ENCODE measurements around the gene SHISAL1. TPM values are rescaled to one million over a fixed set of nuclear protein-coding genes. Genes with fewer than 3 reads are reported as not detected.
"Not testable (repeated sequence)": the region's sequence is repeated elsewhere in the genome, so short reads cannot be mapped to it uniquely, and the experiment has no call there.

SHISAL1 gene
- total RNA-seq, 6 experiments from 2014 or later = 0.05 to 0.31 (median 0.17) TPM

DNA sequence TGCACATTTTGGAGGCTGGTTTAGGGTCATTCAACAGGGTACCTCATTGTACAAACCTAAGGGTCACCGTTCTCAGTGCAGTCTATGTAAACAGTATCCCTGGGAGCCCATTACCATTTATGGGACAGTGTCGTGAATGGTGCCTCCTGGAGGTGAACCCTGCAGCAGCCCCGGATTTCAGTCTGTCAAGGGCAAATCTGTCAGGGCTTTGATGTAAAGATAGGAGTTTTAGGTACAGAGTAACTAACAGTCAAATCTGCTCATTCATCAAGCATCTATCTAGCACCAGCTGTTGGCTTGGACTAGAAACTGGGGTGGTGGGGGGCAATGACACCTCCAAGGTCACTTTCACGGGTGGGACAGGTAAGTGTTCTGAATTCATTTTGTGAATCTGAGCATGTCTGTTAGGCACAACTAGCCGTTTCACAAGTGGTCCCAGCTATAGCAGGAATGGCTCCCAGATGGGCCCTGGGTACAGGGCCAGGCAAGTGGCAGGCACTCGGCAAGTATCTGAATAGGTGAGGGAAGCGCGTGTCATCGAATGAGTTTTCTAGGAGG lies 68.4 kb downstream of the SHISAL1 start:
- H3K4me3 ChIP-seq = no peak overlapping the region
- no peak overlapping the region for H3K27ac ChIP-seq
- ATAC-seq (no peak), DNase-seq (no peak)
- no peak for TF ChIP-seq POLR2A (IDR thresholded peaks at IDR 0.05)
- TF ChIP-seq, protein P1, sequence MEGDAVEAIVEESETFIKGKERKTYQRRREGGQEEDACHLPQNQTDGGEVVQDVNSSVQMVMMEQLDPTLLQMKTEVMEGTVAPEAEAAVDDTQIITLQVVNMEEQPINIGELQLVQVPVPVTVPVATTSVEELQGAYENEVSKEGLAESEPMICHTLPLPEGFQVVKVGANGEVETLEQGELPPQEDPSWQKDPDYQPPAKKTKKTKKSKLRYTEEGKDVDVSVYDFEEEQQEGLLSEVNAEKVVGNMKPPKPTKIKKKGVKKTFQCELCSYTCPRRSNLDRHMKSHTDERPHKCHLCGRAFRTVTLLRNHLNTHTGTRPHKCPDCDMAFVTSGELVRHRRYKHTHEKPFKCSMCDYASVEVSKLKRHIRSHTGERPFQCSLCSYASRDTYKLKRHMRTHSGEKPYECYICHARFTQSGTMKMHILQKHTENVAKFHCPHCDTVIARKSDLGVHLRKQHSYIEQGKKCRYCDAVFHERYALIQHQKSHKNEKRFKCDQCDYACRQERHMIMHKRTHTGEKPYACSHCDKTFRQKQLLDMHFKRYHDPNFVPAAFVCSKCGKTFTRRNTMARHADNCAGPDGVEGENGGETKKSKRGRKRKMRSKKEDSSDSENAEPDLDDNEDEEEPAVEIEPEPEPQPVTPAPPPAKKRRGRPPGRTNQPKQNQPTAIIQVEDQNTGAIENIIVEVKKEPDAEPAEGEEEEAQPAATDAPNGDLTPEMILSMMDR (IDR thresholded peaks at IDR 0.05) = no peak
- intact Hi-C loops (cut with DNase I) = no loop called here
- no peaks in the 10 kb centered on the region for H3K4me1 ChIP-seq
- H3K36me3 ChIP-seq = no peaks in the 10 kb centered on the region
- 78% methylated on average over 3 of the region's 9 CpGs for WGBS (ENCODE audit: insufficient coverage, low coverage, low lambda C conversion rate, missing lambda C conversion rate)
- H3K9me3 ChIP-seq = no peaks in the 10 kb centered on the region
- H3K27me3 ChIP-seq = no peaks in the 10 kb centered on the region

DNA sequence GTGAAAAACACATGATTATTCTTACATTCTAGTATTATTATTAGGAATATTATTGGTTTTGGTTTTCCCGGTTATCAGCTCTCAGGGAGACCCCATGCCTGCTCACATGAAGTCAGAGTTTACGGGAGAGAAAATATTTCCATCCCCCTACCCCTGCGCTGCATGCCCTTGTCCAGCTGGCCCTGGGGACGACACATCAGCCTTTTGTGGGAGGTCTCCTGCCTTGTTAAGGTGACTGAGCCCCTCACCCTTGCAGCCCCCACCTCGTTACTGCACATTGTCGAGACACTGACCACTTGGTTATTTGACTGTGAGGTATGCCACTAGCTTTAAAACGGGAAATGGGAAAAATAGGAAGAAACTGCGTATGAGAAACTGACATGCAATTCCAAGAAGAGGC lies 69.0 kb downstream of the SHISAL1 start:
- no peak for DNase-seq
- intact Hi-C loops (cut with DNase I) = no loop called here
- no peak for ATAC-seq

DNA sequence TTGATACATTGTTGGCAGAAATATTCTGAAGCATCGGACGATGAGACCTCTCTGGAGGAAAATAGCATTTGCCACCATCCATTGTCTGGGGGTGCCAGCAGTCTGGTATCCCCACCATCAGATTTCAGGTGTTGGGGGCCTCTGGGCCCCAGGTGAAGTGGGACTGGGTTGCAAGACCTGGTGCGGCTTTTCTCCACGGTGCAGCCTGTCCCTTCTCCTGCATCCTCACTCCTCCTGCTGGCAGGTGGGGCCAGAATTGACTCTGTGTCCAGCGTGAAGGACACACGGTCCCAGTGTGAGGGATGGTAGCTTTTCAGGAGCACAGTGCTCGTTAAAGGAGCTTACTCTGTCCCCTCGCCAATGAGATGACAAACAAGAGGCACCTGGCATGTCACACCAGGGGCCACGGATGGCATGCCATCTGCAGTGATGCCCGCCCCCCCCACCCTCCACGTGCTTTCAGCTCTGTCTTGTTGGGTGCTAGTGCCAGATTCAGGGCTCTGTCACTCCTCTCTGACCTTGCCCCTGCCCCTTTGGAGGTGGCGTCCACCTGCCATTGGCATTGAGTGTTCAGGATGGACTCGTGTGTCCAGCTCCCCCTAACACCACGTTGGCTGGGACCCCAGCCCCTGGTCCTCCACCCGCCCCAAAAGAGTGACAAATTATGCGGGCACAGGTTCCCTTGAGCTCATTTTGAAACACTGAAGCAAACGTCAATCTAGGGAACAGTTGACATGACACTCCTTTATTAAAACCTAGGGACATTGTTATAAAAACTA lies 69.6 kb downstream of the SHISAL1 start:
- DNase-seq (no peak), ATAC-seq (no peak)
- no peak overlapping the region for H3K4me3 ChIP-seq
- TF ChIP-seq, protein P1 (IDR thresholded peaks at IDR 0.05) = no peak
- TF ChIP-seq POLR2A (IDR thresholded peaks at IDR 0.05) = no peak
- H3K27me3 ChIP-seq = no peaks in the 10 kb centered on the region
- H3K27ac ChIP-seq = no peak overlapping the region
- no peaks in the 10 kb centered on the region for H3K36me3 ChIP-seq
- intact Hi-C loops (cut with DNase I) = no loop called here
- WGBS (ENCODE audit: insufficient coverage, low coverage, low lambda C conversion rate, missing lambda C conversion rate) = 61% methylated on average over 5 of the region's 17 CpGs
- peaks cover 0 to 2% (median 0%) of the 10 kb centered on the region in 4 donors for H3K9me3 ChIP-seq
- no peaks in the 10 kb centered on the region for H3K4me1 ChIP-seq

More for the DNA sequence above, 69.0 kb downstream of the SHISAL1 start:
- H3K4me3 ChIP-seq = no peak overlapping the region
- H3K9me3 ChIP-seq = no peaks in the 10 kb centered on the region
- no peaks in the 10 kb centered on the region for H3K36me3 ChIP-seq
- no peak for TF ChIP-seq POLR2A (IDR thresholded peaks at IDR 0.05)
- TF ChIP-seq, protein P1 (IDR thresholded peaks at IDR 0.05) = no peak
- 58% methylated on average over 7 of the region's 8 CpGs for WGBS (ENCODE audit: insufficient coverage, low coverage, low lambda C conversion rate, missing lambda C conversion rate)
- no peak overlapping the region for H3K27ac ChIP-seq
- no peaks in the 10 kb centered on the region for H3K4me1 ChIP-seq
- no peaks in the 10 kb centered on the region for H3K27me3 ChIP-seq

DNA sequence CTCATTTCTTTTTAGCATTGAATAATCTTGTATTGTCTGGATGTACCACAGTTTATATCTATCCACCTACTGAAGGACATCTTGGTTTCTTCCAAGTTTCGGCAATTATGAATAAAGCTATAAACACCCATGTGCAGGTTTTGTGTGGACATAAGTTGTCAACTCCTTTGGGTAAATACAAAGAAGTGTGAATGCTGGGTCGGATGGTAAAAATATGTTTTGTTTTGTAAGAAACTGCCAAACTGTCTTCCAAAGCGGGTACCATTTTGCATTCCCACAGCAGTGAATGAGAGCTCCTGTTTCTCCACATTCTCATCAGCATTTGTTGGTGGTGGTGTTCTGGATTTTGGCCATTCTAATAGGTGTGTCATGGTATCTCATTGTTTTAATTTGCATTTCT lies 71.6 kb downstream of the SHISAL1 start:
- ATAC-seq; H3K4me1 ChIP-seq; H3K4me3 ChIP-seq; H3K36me3 ChIP-seq; H3K27ac ChIP-seq; H3K9me3 ChIP-seq; DNase-seq; intact Hi-C loops (cut with DNase I); H3K27me3 ChIP-seq: not testable (repeated sequence)
- WGBS (ENCODE audit: insufficient coverage, low coverage, low lambda C conversion rate, missing lambda C conversion rate) = 45% methylated on average over 3 of the region's 3 CpGs

DNA sequence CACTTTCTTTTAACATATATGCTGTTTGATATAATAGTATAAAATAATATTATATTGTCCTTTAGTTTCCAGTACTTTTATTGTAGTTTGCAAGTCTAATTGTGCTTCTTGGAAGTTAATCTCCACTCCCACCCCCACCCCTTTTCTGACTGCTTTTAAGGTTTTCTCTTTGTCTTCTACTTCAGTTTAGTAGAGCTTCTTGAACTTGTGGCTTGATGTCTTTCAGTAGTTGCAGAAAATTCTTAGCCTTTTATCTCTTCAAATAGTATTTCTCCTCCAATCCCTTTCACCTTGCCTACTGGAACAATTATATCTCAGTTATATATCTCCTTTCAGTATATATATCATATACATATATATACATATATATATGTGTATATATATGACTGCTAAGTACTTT lies 75.5 kb downstream of the SHISAL1 start:
- Histone ChIP-seq H3K27ac (no peak overlapping the region), H3K9me3 (peaks cover 0 to 3% (median 0%) of the 10 kb centered on the region in 4 donors), H3K27me3 (no peaks in the 10 kb centered on the region), H3K36me3 (no peaks in the 10 kb centered on the region), H3K4me3 (no peak overlapping the region), H3K4me1 (no peaks in the 10 kb centered on the region)
- intact Hi-C loops (cut with DNase I) = no loop called here
- TF ChIP-seq, protein P1 (IDR thresholded peaks at IDR 0.05) = no peak
- no peak for DNase-seq
- ATAC-seq = no peak

DNA sequence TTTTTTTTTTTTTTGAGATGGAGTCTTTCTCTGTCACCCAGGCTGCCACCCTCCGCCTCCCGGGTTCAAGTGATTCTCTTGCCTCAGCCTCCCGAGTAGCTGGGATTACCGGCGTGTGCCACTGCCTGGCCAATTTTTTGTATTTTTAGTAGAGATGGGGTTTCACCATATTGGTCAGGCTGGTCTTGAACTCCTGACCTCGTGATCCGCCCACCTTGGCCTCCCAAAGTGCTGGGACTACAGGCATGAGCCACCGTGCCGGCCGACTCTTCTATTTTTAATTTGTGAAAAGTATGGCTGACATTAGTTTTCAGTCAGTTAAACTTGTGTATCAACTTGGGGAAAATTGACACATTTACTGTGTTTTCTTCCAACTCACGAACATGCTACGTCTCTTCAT lies 78.4 kb downstream of the SHISAL1 start:
- H3K27ac ChIP-seq; H3K36me3 ChIP-seq; H3K4me3 ChIP-seq; DNase-seq; H3K4me1 ChIP-seq; intact Hi-C loops (cut with DNase I); H3K9me3 ChIP-seq; H3K27me3 ChIP-seq; ATAC-seq: not testable (repeated sequence)
- whole genome bisulfite sequencing (ENCODE audit: insufficient coverage, low coverage, low lambda C conversion rate, missing lambda C conversion rate) = 81% methylated on average over 8 of the region's 12 CpGs
